Stimulated activated memory B cell treated with anti-CD40 and anti-IgM and Interleukin-4, amounts not matched to agents 10 μg/mL and 1 μg/mL and 100 μg/mL, for 72 hours (primary cell): Measurements from ENCODE around the gene C5orf24.
"Not testable (repeated sequence)": the region's sequence is repeated elsewhere in the genome, so short reads cannot be mapped to it uniquely, and the experiment has no call there.

Source experiments
- ATAC-seq: fragments of 150-1000 bp; cut with Tn5 transposase; 2 replicates; pipeline ENCODE4 v1.10.0; 2021
- H3K27ac Mint-ChIP-seq: one replicate; pipeline ENCODE4 v1.8.0; 2022; ENCODE audit warnings: mild to moderate bottlenecking, mixed read lengths
- H3K27me3 Mint-ChIP-seq: one replicate; pipeline ENCODE4 v1.8.0; 2022; ENCODE audit warnings: mixed read lengths
- H3K36me3 Mint-ChIP-seq: one replicate; pipeline ENCODE4 v1.8.0; 2022; ENCODE audit warnings: mixed read lengths
- H3K4me1 Mint-ChIP-seq: one replicate; pipeline ENCODE4 v1.8.0; 2022; ENCODE audit warnings: mixed read lengths
- H3K4me3 Mint-ChIP-seq: one replicate; pipeline ENCODE4 v1.8.0; 2022; ENCODE audit warnings: mild to moderate bottlenecking, moderate library complexity, mixed read lengths
- H3K9me3 Mint-ChIP-seq: one replicate; pipeline ENCODE4 v1.8.0; 2022; ENCODE audit warnings: mixed read lengths

The C5orf24 gene

DNA sequence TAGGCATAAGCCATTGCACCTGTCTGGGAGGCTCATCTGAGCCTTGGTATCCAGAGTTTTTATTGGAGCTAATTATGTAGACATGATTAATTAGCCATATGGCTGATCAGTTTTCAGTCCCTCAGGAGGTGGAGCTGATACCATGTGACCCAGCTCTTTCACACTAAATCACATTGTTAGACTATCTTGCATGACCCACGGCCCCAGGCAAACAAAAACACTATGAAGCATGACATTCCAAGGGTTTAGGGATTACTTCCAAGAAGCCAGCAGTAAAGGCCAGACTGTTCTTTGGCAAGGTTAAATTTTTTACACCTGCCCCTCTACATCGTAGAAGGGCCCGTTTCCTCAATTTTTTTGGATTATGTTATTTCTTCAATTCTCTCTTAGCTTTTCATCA, 5.0 kb upstream of the C5orf24 start:
- H3K27ac Mint-ChIP-seq: no peak overlapping the region
- H3K9me3 Mint-ChIP-seq: no peaks in the 10 kb centered on the region
- no peaks in the 10 kb centered on the region for H3K27me3 Mint-ChIP-seq
- ATAC-seq: no peak
- H3K4me3 Mint-ChIP-seq: no peak overlapping the region
- H3K4me1 Mint-ChIP-seq: peaks cover 13% of the 10 kb centered on the region
- peaks cover 23% of the 10 kb centered on the region for H3K36me3 Mint-ChIP-seq

DNA sequence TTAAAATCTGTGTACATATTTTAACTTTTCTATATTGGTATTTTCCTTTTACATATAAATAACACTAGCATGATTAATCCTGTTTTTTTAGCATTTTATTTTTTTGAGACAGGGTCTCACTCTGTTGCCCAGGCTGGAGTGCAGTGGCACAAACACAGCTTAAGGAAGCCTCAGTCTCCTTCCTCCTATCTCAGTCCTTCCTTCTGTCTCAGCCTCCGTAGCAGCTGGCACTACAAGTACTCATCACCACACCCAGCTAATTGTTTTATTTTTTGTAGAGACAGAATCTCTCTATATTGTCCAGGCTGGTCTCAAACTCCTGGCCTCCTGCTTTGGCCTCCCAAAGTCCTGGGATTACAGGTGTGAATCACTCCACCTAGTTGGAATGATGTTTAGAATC, 1.5 kb upstream of the C5orf24 start:
- Mint-ChIP-seq H3K4me1 (peaks cover 35% of the 10 kb centered on the region), H3K36me3 (peaks cover 16% of the 10 kb centered on the region), H3K27ac (peak overlapping the region; percentile 97), H3K9me3 (no peaks in the 10 kb centered on the region), H3K27me3 (no peaks in the 10 kb centered on the region), H3K4me3 (no peak overlapping the region)
- ATAC-seq: no peak

DNA sequence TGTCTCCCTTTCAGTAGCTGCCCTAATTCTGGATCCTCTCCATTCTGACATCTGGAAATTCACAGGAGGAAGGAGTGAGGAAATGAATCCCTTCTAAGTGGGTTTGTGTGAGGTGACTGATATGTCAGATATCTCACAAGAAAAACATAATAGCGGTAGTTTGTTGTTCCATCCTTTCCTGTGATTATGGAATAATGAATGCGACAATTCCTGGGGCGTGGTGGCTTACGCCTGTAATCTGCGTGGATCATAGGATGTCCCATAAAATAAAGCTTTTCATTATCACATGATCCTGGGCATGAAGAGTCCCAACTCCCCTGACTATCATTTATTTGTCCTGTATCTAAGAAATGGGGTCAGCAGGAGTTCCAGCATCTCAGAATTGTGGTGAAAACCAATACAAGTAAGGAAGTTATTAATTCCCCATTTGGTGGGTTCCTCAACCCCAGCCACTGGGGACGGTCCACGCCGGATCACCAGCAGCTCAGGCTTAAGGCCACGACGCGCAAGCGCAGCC, 375 bp upstream of the C5orf24 start:
- Mint-ChIP-seq H3K36me3 (peaks cover 5% of the 10 kb centered on the region), H3K9me3 (no peaks in the 10 kb centered on the region), H3K4me3 (peak overlapping the region; percentile 94), H3K4me1 (peaks cover 36% of the 10 kb centered on the region), H3K27ac (peak overlapping the region; percentile 97), H3K27me3 (no peaks in the 10 kb centered on the region)
- ATAC-seq: no peak

DNA sequence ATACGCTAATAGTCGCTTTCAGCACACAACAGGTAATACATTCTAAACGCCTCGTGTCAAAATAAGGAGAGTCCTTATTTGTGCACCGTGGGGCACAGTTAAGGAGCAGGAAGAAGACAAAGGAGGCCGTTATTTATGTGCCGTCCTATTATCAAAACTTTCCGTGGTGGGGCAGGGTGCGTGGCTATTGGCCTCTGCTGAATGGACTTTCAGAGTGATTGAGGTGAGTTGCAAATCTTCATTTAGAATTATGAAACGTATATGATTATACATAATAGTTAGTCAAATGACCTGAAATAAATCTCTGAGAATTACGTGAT, 833 bp downstream of the C5orf24 start:
- Mint-ChIP-seq H3K4me1 (peaks cover 41% of the 10 kb centered on the region), H3K36me3 (no peaks in the 10 kb centered on the region), H3K27ac (peak overlapping the region; percentile 97), H3K9me3 (no peaks in the 10 kb centered on the region), H3K4me3 (peak overlapping the region; percentile 94), H3K27me3 (no peaks in the 10 kb centered on the region)
- no peak for ATAC-seq

DNA sequence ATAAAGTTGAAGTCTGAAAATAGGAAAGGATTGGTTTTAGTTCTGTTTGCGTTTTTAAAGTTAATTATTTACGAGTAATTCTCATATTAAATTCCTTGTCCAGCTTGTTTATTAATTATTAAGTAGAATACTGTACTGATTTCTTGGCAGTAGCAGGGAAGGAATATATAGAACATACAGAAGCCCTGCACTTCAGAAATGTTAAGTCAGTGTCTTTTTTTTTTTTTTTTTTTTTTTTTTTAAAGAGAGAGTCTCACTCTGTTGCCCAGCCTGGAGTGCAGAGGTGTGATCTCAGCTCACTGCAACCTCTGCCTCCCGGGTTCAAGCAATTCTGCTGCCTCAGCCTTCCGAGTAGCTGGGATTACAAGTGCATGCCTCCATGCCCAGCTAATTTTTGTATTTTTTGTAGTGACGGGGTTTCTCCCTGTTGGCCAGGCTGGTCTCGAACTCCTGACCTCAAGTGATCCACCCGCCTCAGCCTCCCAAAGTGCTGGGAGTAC, 3.7 kb downstream of the C5orf24 start:
- not testable (repeated sequence) for H3K4me3 Mint-ChIP-seq, H3K27ac Mint-ChIP-seq, H3K27me3 Mint-ChIP-seq, H3K36me3 Mint-ChIP-seq, ATAC-seq, H3K9me3 Mint-ChIP-seq
- H3K4me1 Mint-ChIP-seq: peaks cover 48% of the 10 kb centered on the region

DNA sequence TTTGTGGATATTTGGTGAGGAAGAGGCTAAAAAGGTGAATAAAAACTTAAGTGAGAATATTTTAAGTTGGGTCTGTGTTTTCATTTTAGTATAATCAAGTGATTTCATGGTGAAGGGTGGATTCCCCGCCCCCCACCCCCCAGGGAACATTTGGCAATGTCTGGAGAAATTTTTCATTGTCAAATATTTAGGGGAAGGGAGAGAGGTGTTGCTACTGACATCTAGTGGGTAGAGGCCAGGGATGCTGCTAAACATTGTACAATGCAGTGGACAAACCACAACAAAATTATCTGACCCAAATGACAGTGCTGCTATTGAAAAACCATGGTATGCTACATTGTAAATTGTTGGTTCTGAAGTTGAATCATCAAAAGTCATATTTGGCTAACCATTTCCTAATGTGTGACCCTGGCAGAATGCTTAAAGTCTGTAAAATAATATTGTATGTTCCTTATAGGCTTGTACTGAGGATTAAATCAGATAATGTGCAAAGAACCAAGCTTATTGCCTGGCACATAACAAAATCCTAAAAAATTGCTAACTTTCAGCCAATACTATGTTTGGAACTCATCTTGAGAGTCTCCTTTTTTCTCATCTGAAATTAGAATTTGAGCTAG, 5.6 kb downstream of the C5orf24 start:
- Mint-ChIP-seq H3K27ac (no peak overlapping the region), H3K9me3 (no peaks in the 10 kb centered on the region), H3K4me1 (peaks cover 30% of the 10 kb centered on the region), H3K4me3 (no peak overlapping the region), H3K27me3 (no peaks in the 10 kb centered on the region), H3K36me3 (peaks cover 14% of the 10 kb centered on the region)
- no peak for ATAC-seq

DNA sequence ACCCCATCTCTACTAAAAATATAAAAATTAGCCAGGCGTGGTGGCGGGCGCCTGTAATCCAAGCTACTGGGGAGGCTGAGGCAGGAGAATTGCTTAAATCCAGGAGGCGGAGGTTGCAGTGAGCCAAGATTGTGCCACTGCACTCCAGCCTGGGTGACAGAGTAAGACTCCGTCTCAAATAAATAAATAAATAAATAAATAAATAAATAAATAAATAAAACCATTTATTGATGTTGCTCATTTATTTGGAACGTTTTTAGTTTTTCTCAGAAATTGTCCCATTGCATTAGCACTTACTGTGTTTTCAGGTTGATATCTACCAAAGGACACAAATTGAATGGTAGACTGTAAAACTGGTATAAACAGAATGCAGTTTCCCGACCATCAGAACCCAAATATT, 10.7 kb downstream of the C5orf24 start:
- not testable (repeated sequence) for ATAC-seq, H3K9me3 Mint-ChIP-seq, H3K27ac Mint-ChIP-seq, H3K4me3 Mint-ChIP-seq, H3K27me3 Mint-ChIP-seq
- Mint-ChIP-seq H3K36me3 (peaks cover 32% of the 10 kb centered on the region), H3K4me1 (peaks cover 13% of the 10 kb centered on the region)

DNA sequence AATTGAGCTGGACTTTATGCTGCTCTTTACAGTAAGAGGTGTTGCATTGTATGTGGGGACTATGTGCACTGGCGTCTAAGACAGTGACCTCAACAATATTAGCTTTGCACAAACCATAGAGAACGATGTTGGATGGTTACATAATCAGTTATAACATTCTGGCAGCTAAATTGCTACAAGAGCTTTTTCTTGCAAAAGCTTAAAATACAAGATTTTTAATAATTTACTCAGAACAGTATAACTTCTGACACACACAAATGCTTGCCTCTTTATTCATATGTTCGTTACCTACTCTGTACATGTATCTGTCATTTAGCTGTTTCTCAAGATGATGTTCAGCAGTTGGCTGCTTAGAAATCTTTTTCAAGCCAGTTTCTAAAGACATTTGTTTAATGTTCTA, 11.6 kb downstream of the C5orf24 start:
- peaks cover 13% of the 10 kb centered on the region for H3K4me1 Mint-ChIP-seq
- peaks cover 33% of the 10 kb centered on the region for H3K36me3 Mint-ChIP-seq
- no peak for ATAC-seq
- no peak overlapping the region for H3K4me3 Mint-ChIP-seq
- no peaks in the 10 kb centered on the region for H3K9me3 Mint-ChIP-seq
- no peaks in the 10 kb centered on the region for H3K27me3 Mint-ChIP-seq
- H3K27ac Mint-ChIP-seq: no peak overlapping the region

DNA sequence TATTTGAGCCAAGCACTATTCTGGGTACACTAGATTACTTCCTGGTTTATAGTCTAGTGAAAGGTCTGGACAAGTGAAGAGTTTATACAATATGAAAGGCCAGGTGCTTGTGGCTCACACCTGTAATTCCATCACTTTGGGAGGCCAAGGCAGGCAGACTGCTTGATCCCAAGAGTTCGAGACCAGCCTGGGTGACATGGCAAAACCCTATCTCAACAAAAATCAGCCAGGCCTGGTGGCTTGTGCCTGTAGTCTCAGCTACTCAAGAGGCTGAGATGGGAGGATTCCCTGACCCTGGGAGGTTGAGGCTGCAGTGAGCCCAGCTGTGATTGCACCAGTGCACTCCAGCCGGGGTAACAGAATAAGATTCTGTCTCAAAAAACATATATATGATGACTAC, 18.9 kb downstream of the C5orf24 start:
- ATAC-seq: no peak
- no peak overlapping the region for H3K4me3 Mint-ChIP-seq
- H3K27me3 Mint-ChIP-seq: no peaks in the 10 kb centered on the region
- no peaks in the 10 kb centered on the region for H3K4me1 Mint-ChIP-seq
- H3K9me3 Mint-ChIP-seq: no peaks in the 10 kb centered on the region
- no peak overlapping the region for H3K27ac Mint-ChIP-seq
- peaks cover 14% of the 10 kb centered on the region for H3K36me3 Mint-ChIP-seq

DNA sequence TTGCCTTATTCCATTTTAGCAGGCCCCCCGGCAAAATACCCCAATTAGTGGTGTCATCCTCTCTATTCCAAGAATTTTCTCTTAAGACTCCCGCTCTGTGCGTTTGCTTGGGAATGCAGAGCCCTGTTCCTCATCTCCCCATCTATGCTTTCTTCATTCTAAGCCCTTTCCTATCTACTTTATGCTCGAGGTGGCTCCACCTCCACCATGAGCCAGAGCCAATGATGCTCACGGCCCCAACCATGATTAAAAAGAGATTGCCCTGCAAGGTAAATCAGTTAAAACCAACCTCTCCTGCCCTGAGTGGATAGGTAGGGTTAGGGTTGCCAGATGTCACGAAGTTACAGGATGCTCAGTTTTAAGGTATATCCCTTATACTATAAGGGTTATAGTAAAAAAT, 27.7 kb downstream of the C5orf24 start:
- Mint-ChIP-seq H3K27ac (peak overlapping the region; percentile 100), H3K36me3 (peaks cover 7% of the 10 kb centered on the region), H3K9me3 (no peaks in the 10 kb centered on the region), H3K4me3 (peak overlapping the region; percentile 100), H3K27me3 (no peaks in the 10 kb centered on the region), H3K4me1 (peaks cover 43% of the 10 kb centered on the region)
- ATAC-seq: peak; percentile 31

DNA sequence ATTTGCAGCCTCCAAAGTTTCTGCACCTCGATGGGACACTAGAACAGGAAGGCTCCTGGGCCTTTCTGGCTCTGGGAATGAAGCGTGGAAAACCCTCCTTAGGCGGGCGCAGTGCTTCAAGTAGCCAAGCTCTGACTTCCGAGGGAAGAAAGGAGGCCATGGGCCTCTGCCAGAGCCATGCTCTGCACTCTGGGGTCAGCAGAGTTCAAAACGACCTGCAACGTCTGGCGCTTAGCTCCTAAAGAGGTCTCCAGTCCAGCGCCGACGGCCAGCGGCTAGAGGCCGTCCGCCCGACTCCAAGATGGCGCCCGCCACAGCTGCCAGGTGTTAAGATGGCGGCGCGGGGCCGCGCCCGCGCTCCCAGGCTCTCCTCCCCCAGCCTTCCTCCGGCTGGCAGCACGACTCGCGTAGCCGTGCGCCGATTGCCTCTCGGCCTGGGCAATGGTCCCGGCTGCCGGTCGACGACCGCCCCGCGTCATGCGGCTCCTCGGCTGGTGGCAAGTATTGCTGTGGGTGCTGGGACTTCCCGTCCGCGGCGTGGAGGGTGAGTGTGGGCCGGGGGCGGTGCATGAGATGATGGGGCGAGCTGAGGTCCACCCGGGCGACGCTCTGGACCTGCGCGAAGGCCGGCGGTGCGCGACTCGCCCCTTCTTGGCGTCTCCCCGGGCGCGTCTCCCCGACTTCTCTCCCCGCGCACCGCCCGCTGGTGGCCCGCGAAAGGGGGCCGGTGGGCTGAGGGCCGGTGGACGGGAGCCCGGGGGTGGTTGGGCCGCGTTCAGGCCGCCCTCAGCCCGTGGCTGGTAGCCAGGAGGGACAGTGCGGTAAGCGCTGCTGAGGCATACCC, 28.4 kb downstream of the C5orf24 start, which contains the start of gene TXNDC15:
TSS of gene TXNDC15 (plus strand) at position 385 of the 844 bp plus-strand sequence. CDS start at position 442, 57 bp downstream.
- Mint-ChIP-seq H3K4me3 (peak within 1 kb of the TSS; percentile 100), H3K27me3 (no peaks in the 10 kb centered on the region), H3K27ac (peak within 1 kb of the TSS; percentile 100), H3K36me3 (peaks cover 7% of the 10 kb centered on the region), H3K9me3 (no peaks in the 10 kb centered on the region), H3K4me1 (peaks cover 46% of the 10 kb centered on the region)
- peak; percentile 94 for ATAC-seq

DNA sequence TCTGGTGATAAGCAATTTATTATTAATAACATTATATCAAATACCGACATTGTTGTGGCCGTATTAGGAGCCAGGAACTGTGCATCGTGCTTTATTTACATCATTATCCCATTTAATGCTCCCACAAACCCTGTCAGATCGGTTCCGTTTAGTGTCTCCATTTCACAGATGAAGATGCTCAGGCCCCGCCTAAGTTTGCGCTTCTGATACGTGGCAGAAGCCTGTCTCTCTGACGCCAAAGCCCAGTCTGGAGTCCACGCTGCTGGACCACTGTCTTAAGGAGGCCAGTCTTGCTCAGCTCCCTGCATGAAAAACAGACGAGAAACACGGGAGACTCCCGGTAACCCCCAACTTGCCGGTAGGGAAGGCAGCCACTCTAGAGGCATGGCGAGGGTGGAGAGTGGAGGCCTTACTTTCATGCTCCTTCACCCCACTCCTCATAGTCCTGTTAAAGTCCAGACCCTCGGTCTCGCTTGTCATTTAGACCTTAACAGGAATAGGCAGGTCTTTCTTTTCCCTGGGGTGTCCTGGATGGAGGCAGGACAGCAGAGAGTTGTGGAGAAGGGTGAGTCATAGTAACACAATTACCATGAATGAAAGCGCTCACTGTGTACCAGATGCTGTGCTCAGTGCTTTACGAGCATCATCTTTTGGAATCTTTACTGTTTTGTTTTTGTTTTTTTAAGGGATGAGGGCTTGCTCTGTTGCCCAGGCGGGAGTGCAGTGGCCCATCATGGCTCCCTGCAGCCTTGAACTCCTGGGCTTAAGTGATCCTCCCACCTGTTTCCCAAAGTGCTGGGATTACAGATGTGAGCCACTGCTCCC, 29.3 kb downstream of the C5orf24 start:
- peak; percentile 67 for ATAC-seq
- Mint-ChIP-seq H3K4me3 (peak overlapping the region; percentile 100), H3K27ac (peak overlapping the region; percentile 100), H3K36me3 (peaks cover 12% of the 10 kb centered on the region), H3K27me3 (no peaks in the 10 kb centered on the region), H3K4me1 (peaks cover 54% of the 10 kb centered on the region), H3K9me3 (no peaks in the 10 kb centered on the region)

DNA sequence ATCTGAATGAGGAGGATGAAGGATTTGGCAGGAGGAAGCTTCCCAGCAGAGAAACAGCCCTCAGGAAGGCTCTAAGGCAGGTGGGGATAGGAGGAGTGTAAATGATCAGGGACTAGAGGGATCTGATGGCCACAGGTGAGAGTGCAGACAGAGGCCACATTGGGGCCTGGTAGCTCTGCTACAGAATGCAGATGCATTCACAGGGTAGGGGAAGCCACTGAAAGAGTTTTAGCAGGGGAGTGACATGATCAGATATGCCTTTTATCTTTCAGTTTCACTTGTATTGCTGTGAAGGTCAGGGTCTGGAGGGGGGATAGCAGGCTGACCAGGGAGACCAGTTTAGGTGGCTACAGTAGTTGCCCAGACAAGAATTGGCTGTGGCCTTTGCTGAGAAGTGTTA, 31.4 kb downstream of the C5orf24 start:
- peaks cover 18% of the 10 kb centered on the region for H3K36me3 Mint-ChIP-seq
- peak overlapping the region; percentile 1 for H3K4me3 Mint-ChIP-seq
- H3K27me3 Mint-ChIP-seq: no peaks in the 10 kb centered on the region
- peaks cover 61% of the 10 kb centered on the region for H3K4me1 Mint-ChIP-seq
- peak overlapping the region; percentile 100 for H3K27ac Mint-ChIP-seq
- no peaks in the 10 kb centered on the region for H3K9me3 Mint-ChIP-seq
- ATAC-seq: no peak

DNA sequence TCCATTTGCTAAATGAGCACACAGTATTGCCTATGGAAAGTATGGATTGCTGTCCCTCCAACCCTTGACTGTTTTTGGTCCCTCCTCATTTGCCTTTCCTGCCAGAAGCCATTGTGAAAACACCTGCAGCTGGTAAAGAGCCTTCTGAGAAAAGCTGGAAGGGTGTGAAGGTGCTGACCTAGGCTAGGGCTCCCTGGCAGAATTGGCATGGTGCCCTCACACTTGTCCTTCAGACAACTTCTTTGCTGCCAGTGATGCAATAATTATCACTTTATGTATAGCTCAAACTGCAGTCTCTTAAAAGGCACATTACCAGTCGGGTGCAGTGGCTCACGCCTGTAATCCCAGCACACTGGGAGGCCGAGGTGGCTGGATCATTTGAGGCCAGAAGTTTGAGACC, 32.6 kb downstream of the C5orf24 start:
- Mint-ChIP-seq H3K4me1 (peaks cover 59% of the 10 kb centered on the region), H3K9me3 (no peaks in the 10 kb centered on the region), H3K36me3 (peaks cover 18% of the 10 kb centered on the region), H3K27ac (no peak overlapping the region), H3K4me3 (no peak overlapping the region), H3K27me3 (no peaks in the 10 kb centered on the region)
- ATAC-seq: no peak

DNA sequence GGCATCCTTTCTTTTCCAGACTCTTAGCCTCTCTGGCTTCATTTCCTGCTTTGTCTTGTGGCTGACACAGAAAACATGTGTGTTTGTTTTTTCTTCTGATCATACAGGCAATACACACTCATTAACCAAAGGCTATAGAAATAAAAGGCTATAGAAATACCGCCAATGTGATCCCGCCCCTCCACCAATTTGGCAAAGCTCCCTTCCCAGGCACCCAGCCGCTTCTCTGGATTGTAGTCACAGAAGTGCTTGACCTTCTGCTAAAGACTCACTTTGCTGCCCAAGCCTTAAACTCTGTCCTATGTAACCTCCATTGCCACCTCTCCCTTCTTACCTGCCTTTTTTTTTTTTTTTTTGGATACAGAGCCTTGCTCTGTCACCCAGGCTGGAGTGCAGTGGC, 33.7 kb downstream of the C5orf24 start:
- Mint-ChIP-seq H3K27me3 (no peaks in the 10 kb centered on the region), H3K27ac (peak overlapping the region; percentile 49), H3K4me1 (peaks cover 55% of the 10 kb centered on the region), H3K9me3 (no peaks in the 10 kb centered on the region), H3K4me3 (no peak overlapping the region), H3K36me3 (peaks cover 18% of the 10 kb centered on the region)
- ATAC-seq: no peak
